Esophagus muscularis mucosa (tissue), 4 donors: Measurements from ENCODE around the gene QRSL1. TPM values are rescaled to one million over a fixed set of nuclear protein-coding genes. Genes with fewer than 3 reads are reported as not detected.

ENCODE experiments used
- DNase-seq: peaks from one replicate; pipeline ENCODE4 v3.0.0-alpha.2; 2017; ENCODE audit errors: extremely low spot score
- H3K27ac ChIP-seq, 4 donors: fragments of 200-600 bp; sonication (generic); replicated peaks in 1 of 4; 1 replicate in 3 of 4; 2 replicates in 1 of 4; pipeline ENCODE4 v1.5.1; 2016 to 2019; ENCODE audit warnings: mild to moderate bottlenecking in 1 of 4
- H3K27me3 ChIP-seq, 4 donors: fragments of 200-600 bp; sonication (generic); one replicate each; pipeline versions ENCODE4 v1.5.1 to v1.6.0; 2016 to 2019
- H3K36me3 ChIP-seq, 4 donors: fragments of 200-600 bp; sonication (generic); one replicate each; pipeline ENCODE4 v1.5.1; 2016 to 2019
- H3K4me1 ChIP-seq, 4 donors: fragments of 200-600 bp; sonication (generic); one replicate each; pipeline ENCODE4 v1.5.1; 2016 to 2019
- H3K4me3 ChIP-seq, 4 donors: fragments of 200-600 bp; sonication (generic); 1 replicate in 2 of 4; 2 replicates in 2 of 4; pipeline ENCODE4 v1.5.1; 2016 to 2019; ENCODE audit warnings: mild to moderate bottlenecking in 4 of 4, moderate library complexity in 1 of 4
- H3K9me3 ChIP-seq, 4 donors: fragments of 200-600 bp; sonication (generic); 1 replicate in 3 of 4; 2 replicates in 1 of 4; pipeline ENCODE4 v1.5.1; 2016 to 2019
- EP300 ChIP-seq: sonication (generic); formaldehyde crosslinking; IDR thresholded peaks from one replicate; pipeline ENCODE4 v1.6.1; 2017; ENCODE audit warnings: antibody characterized with exemption
- POLR2A ChIP-seq: fragments of 450-650 bp; IDR thresholded peaks from one replicate; pipeline ENCODE4 v1.6.1; 2017; ENCODE audit warnings: antibody characterized with exemption, moderate library complexity, mild to moderate bottlenecking, low read depth
- POLR2AphosphoS5 ChIP-seq, 2 donors: sonication (generic); formaldehyde crosslinking; IDR thresholded peaks; one replicate each; pipeline ENCODE4 v1.6.1; 2017; ENCODE audit warnings: antibody characterized with exemption in 2 of 2
- WGBS: methylation state at CpG from one replicate; pipeline ENCODE4 v1.1.5; 2018; 5-methylcytosine and 5-hydroxymethylcytosine counted together
- intact Hi-C: fragments of 100-400 bp; cut with DNase I; formaldehyde crosslinking; loops from one replicate; pipeline ENCODE4 v1.15.1; 2023
- total RNA-seq, 4 donors: library from RNA; depleted of rRNA; stranded (reverse); fragments of >200 nt; gene quantifications; one replicate each; pipeline versions ENCODE4 v1.1.0 to v1.2.1, GENCODE V29; 2016
- TF ChIP-seq, protein P1 (sequence below), 3 experiments: fragments of 200-600 bp in 2 of 3; fragments of 450-650 bp in 1 of 3; sonication (generic) in 2 of 3; IDR thresholded peaks; one replicate each; pipeline ENCODE4 v1.5.1; 2017 to 2019; ENCODE audit warnings: antibody characterized with exemption in 3 of 3, mild to moderate bottlenecking in 2 of 3, moderate library complexity in 1 of 3

The QRSL1 gene
- total RNA-seq, 4 donors from 2014 or later, result 6.7 to 9.1 (median 8.3) TPM

DNA sequence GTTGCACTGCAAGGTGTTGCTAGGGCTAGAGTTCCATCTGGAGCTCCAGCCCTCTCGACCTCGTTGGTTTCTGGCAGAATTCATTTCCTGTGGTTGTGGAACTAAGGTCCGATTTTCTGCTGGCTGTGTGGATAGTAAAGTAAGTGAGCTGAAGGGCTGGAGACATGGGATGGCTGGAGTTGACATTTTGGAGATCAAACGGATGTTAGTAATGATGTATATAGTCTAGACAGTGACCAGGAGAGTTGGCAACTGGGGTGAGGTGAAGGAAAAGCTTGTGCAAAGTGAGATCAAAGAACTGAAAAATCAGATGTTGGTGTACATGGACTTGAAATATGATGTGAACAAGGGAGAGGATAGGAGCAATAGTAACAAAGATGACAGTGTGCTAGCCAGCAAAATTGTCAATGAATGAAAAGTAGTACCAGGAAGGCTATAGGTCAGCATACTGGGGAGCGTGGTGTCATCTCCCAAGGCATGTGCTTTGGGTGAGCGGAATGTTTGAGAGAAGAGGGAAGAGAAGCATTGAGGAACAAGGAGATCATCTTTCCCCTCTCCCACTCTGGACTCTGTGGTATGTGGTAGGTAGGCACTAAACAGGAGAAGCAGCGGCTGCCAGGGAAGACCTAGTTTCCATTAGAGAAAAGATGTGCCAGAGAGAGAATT is 7.8 kb downstream of the QRSL1 start:
- no peaks in the 10 kb centered on the region for H3K9me3 ChIP-seq
- no peak overlapping the region for H3K27ac ChIP-seq
- H3K27me3 ChIP-seq, result no peaks in the 10 kb centered on the region
- intact Hi-C loops, result no loop called here
- H3K4me3 ChIP-seq, result no peak overlapping the region
- TF ChIP-seq, protein P1, sequence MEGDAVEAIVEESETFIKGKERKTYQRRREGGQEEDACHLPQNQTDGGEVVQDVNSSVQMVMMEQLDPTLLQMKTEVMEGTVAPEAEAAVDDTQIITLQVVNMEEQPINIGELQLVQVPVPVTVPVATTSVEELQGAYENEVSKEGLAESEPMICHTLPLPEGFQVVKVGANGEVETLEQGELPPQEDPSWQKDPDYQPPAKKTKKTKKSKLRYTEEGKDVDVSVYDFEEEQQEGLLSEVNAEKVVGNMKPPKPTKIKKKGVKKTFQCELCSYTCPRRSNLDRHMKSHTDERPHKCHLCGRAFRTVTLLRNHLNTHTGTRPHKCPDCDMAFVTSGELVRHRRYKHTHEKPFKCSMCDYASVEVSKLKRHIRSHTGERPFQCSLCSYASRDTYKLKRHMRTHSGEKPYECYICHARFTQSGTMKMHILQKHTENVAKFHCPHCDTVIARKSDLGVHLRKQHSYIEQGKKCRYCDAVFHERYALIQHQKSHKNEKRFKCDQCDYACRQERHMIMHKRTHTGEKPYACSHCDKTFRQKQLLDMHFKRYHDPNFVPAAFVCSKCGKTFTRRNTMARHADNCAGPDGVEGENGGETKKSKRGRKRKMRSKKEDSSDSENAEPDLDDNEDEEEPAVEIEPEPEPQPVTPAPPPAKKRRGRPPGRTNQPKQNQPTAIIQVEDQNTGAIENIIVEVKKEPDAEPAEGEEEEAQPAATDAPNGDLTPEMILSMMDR (IDR thresholded peaks at IDR 0.05), result no peak
- no peak for TF ChIP-seq POLR2A
- no peak for TF ChIP-seq EP300
- no peak for TF ChIP-seq POLR2AphosphoS5 (IDR thresholded peaks at IDR 0.05)
- DNase-seq, result no peak
- H3K4me1 ChIP-seq, result peaks cover 0 to 6% (median 3%) of the 10 kb centered on the region in 4 donors
- H3K36me3 ChIP-seq, result peaks cover 4 to 24% (median 9%) of the 10 kb centered on the region in 4 donors
- 66% methylated on average over 7 of the region's 7 CpGs for WGBS

DNA sequence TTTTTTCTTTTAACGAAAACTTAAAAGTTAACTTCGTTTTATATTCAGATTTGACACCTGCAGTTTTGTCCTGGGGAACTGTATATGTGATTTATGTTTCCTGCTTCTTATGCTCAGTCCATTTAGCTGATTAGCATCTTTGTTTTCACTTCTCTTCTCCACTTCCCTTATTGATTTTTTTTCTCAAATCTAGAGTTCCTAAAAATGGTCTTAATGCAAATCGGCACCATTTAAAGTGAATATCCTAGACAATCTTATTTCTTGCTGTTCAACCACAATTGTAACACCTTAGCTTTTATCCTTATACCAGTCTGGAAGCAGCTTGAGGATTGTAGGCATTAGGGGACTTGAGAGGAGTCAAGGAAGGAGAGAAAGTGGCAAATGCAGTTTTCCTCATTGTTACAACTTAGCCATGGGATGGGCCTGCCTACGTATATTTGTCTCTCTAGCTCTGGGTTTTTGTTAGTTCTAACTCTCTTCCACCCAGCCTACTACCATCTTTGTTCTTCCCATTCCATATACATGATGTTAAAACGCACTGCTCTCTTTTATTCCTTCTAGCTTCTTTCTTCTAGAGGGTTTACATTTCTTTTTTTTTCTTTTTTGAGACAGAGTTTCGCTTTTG is 8.5 kb downstream of the QRSL1 start:
- H3K27ac ChIP-seq, result no peak overlapping the region

DNA sequence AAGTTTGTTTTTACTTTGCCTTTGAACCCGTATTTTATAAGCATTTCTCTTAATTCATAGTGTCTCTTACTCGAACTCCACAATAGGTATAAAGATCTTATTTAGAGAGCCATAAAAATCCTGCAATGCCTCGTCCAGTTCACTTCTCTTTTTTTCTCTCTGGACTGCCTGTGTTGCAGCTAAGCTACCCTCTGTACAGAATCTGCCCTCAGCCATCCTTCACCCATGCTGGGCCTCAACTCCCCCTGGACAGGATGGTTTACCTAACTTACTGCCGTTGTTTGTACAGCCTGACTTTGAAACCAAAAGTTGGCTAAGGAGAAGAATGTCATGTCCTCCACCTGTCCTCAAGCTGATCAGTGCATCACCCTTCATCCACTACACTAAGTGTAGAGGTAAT is 10.4 kb downstream of the QRSL1 start:
- TF ChIP-seq POLR2AphosphoS5 (IDR thresholded peaks at IDR 0.05), result no peak
- no peak for TF ChIP-seq EP300
- no peak for TF ChIP-seq POLR2A
- TF ChIP-seq, protein P1 (IDR thresholded peaks at IDR 0.05), result no peak
- Histone ChIP-seq H3K4me1 (peaks cover 0 to 6% (median 3%) of the 10 kb centered on the region in 4 donors), H3K27ac (no peak overlapping the region), H3K9me3 (no peaks in the 10 kb centered on the region), H3K36me3 (peaks cover 12 to 50% (median 34%) of the 10 kb centered on the region in 4 donors), H3K27me3 (no peaks in the 10 kb centered on the region), H3K4me3 (no peak overlapping the region)
- DNase-seq, result no peak
- 92% methylated on average over 4 of the region's 4 CpGs for WGBS
- intact Hi-C loops, result no loop called here

More for the DNA sequence above, 8.5 kb downstream of the QRSL1 start:
- no peak for TF ChIP-seq EP300
- TF ChIP-seq, protein P1 (IDR thresholded peaks at IDR 0.05), result no peak
- no peak for TF ChIP-seq POLR2A
- TF ChIP-seq POLR2AphosphoS5 (IDR thresholded peaks at IDR 0.05), result no peak
- Histone ChIP-seq H3K4me3 (no peak overlapping the region), H3K4me1 (peaks cover 0 to 6% (median 3%) of the 10 kb centered on the region in 4 donors), H3K9me3 (no peaks in the 10 kb centered on the region), H3K36me3 (peaks cover 4 to 31% (median 16%) of the 10 kb centered on the region in 4 donors), H3K27me3 (no peaks in the 10 kb centered on the region)
- DNase-seq, result no peak
- intact Hi-C loops, result no loop called here
- WGBS, result 75% methylated on average over 6 of the region's 6 CpGs

DNA sequence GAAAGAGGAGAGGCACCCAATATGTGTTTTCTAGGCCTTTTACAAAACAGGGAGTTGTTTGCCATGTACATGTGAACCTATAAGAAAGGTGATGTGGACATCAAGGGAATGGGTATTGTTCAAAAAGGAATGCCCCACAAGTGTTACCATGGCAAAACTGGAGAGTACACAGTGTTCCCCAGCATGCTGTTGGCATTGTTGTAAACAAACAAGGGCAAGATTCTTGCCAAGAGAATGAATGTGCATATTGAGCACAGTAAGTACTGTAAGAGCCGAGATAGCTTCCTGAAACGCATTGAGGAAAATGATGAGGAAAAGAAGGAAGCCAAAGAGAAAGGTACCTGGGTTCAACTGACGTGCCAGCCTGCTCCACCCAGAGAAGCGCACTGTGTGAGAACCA is 13.1 kb downstream of the QRSL1 start:
- TF ChIP-seq, protein P1 (IDR thresholded peaks at IDR 0.05), result no peak
- TF ChIP-seq EP300, result no peak
- TF ChIP-seq POLR2A, result no peak
- no peak for TF ChIP-seq POLR2AphosphoS5 (IDR thresholded peaks at IDR 0.05)
- intact Hi-C loops, result no loop called here
- H3K36me3 ChIP-seq, result peaks cover 20 to 68% (median 49%) of the 10 kb centered on the region in 4 donors
- no peak overlapping the region for H3K4me3 ChIP-seq
- DNase-seq, result no peak
- 89% methylated on average over 4 of the region's 4 CpGs for WGBS
- no peaks in the 10 kb centered on the region for H3K9me3 ChIP-seq
- H3K27ac ChIP-seq, result no peak overlapping the region
- H3K4me1 ChIP-seq, result no peaks in the 10 kb centered on the region
- no peaks in the 10 kb centered on the region for H3K27me3 ChIP-seq
